ENCODE results near the gene RAX.
"Not testable (repeated sequence)": the region's sequence is repeated elsewhere in the genome, so short reads cannot be mapped to it uniquely, and the experiment has no call there.

Gene RAX

DNA sequence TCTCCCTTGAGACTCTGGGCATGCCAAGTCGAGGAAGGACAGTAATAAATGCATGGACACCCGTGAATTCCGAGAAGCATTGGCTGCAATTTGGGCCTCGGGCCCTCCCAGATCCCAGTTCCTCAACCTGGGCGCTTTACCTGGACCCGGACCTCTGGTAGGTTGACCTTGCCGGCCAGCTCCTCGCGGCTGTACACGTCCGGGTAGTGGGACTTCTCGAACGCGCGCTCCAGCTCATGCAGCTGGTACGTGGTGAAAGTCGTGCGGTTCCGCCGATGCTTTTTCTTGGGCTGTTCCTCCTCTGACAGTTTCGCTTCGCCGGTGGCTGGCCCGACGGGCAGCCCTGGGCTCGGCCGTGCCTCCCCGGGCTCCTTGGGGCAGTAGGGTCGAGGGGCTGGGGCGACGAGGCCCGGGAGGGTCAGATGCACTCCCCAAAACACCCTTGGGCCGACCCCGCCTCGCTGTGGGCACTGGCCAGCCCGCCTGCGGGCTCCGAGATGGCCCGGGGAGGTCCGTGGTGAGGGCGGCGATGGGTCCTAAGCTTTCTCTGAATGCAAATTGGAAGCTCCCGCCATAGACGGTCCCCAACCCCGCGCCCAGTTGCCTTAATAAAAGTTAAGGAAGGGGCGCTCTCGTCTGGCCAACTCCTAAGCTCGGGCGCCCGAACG lies 899 bp downstream of the RAX start:
- DNase-seq: no peak

DNA sequence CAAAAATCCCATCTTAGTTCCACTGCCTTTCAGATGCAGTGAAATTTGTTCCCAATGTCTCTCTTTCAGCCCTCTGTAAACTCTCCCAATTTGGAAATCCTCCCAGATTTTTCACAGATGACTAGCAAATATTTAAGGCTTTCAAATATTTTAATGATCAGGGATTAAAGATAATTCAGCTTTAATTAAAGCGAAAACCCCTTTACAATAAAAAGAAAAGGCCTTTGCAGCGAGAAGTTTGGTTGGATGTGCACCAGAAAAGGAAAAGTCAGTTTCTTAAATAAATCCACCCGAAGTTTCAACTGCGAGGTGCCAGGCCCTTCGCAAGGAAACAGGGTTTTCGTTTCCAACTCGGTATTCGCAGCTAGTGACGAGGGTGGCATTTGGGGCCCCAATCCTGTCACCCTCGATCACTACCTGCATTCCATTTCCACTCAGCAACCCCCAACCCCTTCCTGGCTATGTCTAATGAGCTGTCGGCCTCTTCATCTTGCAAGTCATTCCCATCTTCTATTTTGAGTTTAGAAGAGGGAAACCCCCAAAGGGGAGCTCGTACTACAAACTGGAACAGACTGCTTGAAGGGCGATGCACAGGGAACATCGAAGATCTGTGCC lies 1.5 kb downstream of the RAX start:
- no peak for DNase-seq

DNA sequence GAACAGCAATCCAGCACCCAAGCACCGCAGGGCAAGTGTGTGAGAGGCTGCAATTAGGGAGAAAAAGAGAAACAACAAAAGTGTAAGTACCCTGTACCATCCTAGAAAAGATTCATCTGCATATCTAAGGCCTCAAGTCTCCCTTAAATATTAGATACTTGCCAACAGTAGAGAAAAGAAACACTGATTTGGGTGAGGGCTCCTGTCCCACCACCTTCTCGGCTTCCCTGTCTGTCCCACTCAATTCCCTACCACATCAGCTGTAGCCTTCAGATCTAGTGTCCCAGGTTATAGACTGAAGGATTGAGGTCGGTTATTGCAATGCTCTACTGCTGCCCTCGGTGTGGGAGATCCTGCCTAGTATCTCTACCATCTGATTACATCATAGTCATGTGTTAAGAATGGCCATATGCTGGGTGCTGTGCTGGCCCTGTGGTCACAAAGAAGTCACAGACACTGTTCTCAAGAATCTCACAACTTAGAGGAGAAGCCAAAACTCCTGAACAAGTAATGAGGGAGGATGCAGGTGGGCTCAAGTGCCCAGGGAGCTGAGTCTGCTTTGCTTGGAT lies 2.5 kb downstream of the RAX start:
- no peak for DNase-seq

DNA sequence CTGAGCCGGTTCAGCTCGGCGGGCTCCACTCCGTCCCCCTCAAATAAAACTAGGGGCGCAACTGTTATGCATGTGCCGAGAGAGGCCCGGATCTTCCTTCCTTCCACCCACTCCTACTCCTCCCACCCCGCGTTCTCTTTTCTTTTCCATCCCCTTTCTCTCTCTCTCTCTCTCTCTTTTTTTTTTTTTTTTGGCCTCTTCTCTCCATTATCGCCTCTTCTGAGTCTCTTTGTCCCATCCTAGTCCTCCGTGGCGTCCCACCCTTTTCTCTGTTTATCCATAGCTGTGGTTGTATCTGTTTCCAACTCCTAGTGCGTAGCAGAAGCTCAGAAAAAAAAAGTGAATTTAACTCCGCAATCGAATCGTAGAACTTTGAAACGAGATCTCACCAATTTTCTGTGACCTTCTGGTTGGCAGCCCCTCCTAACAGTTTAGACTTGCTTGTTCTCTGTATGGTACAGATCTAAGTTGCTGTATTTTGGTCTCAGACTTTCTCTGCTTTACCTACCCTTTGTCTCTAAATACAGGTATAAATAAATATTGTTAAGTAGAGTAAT lies 3.6 kb downstream of the RAX start:
- DNase-seq: no peak

DNA sequence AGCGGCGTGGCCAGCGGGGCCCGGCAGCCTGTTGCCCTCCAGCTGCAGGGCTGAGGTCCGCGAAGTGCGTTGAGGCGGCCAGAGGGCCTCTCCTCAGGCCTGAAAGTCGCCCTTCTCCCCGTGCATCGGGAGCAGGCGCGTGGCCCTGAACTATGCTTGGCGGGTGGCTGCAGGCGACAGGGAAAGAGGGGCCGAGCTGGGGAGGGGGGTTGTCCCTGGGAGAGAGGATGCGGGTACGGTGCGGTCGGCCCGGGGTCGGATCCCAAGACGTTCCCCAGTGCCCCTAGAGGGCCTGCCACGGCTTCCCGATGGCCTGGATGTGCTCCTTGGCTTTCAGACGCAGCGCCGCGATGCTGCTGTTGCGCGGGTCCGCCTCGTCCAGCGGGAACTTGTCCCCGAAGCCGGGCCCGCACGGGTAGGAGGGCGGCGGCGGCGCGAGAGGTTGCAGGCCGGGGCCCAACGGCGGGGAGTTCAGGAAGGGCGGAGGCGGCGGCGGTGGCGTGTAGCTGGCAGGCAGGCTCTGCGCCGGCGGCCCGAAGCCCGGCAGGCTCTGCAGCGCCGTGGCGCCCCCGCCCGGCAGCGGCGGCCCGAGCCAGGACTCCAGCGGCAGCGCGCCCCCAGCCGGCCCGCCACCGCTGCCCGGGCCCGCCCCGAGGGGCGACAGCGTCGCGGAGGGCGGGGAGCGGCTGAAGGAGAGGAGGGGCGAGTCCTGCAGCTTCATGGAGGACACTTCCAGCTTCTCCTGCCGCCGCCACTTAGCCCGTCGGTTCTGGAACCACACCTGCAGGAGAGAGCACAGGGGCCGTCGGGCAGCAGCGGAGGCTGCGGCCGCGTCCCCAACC lies 4.3 kb downstream of the RAX start:
- DNase-seq: no peak

DNA sequence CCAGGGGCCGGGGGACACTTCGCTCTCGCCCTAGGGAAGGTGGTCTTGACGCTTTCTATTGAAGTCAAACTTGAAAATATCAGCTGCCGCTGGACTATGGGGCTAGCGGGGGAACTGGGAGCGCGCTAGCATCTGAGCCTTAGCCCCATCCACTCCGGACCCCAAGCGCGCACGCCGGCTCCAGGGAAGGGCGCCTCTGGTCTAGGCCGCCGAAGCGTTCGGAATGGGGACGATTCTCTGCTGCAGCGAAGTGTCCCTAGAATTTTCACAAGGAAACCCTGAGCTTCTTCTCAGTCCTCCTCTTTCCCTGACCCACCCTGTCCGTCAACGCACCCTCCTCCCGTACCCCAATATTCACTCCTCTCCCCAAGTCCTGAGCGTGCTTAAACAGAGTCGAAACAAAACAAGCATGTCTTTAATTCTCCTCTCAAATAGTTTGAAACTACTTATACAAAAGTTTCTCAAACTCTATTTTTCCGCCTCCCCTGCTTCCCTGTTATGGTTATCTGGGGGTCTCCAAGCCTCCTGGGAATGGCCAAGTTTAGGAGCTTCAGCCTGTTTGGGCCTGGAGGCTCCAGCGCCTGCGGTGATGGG lies 5.0 kb downstream of the RAX start:
- no peak for DNase-seq

DNA sequence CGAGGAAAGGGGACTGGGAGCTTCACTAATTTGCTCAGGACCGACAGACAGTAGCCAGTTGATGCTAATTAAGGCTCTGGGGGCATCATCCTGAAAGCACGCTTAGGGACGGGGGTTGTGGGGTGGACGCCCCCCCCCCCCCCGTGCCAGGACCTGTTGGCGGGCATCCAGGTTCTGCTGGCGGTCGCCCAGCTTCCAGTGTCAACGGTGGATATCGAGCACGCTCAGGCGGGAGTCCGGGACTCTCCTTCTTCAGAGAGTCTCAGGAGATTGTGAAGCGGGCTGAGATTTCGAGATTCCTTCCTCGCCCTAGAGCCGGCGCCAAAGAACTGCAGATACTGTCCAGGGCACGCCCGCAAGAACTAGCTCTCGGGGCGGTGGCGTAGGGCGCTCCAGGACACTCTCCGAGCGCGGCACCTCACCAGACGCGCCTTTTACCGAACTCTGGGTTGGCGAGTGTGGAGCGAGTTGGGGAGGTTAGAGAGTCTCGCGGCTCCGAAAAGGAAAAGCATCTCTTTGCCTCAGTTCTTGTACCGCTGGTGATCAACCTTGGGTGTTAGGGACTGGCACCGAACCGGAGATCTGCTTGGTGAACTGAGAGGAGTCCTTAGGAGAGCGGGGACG lies 5.6 kb downstream of the RAX start:
- no peak for DNase-seq

DNA sequence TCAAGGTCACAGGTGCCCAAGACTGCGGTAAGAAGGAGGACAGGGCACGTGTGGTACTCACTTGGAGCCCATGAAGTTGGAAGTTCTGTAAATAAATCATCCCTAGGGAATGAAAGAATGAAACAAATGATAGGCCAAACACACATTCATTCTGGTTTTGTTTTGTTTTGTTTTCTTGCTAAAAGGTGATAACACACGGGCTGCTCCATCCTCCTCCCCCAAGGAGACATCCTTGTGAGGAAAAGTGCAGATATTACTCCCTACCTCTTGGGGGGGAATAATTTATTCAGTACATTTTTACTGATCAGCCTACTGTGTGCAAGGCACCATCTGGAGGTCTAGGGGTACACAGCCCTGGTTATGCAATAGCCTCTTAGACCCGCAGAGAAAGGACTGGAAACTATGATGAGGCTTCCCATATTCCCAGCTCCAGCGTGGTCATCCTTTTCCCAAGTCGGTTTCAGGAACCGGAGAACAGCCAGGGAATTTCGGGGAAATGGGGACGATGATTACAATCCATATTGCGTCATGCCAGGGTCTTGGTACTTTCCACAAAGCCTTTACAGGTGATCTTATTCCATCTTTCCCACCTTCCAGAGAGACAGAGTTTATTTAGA lies 6.3 kb downstream of the RAX start:
- DNase-seq: no peak

DNA sequence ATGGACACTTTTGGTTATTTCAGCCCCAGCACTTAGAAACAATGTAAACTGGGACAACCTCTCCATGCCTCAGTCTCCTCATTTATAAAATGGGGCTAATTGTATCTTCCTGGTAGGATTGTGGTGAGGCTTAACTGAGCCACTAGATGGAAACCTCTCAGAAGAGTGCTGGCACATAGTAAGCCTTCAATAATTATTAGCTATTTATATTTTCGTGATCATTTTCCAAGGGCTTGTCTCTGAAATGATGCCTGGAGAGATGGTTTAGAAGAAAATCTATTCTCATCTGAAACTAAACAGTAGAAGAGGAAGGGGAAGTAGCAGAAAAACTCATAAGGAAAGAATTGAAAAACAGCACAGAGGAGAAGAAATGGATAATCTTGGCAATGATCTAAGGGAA lies 6.8 kb downstream of the RAX start:
- DNase-seq: no peak

DNA sequence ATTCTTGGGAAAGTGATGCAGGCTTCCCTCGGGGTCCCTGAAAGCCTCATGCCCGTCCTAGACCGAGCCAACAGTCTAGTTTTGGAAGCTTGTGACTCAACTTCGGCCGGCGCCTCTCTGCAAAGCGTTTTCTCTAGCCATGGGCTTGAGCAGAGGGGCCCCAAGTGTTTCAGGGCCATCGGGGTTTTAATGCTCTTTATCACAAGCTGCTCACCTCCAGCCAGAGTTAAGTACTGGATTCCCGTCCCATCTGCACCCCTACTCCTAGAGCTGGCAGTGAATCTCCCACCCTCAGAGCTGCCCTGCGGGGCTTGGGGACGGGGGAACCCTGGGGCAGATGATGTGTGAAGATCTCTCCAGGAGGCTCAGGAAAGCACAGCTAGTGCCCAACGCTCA lies 7.3 kb downstream of the RAX start:
- DNase-seq: no peak

DNA sequence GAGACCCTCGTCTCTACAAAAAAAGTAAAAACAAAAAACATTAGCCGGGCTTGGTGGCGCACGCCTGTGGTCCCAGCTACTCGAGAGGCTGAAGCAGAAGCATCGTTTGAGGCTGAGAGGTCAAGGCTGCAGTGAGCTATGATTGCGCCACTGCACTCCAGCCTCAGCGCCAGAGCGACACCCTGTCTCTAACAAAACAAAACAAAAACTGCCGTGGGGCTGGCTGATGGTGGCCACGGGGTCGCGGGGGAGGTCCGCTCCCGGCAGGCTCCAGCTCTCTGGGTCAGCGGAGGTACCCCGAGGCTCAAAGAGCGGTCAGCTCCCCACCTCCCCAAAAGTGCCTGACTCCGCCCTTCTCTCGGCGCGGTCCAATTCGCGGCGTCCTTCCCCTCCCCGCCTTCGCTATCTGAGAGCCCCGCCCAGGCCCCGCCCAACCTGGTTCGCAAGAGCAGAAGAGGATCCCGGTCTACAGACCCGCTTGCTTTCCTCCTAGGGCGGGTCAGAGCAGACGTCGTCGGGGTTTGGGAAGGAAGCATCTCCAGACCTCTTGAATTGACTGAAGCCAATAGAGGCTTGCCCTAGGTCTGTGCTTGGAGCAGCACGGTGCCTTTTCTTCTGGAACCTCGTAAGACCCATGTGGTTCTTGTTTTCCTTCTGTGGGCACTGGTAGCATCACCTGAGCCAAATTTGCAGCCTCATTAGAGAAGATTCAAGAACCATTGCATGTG lies 7.8 kb downstream of the RAX start:
- DNase-seq: no peak

DNA sequence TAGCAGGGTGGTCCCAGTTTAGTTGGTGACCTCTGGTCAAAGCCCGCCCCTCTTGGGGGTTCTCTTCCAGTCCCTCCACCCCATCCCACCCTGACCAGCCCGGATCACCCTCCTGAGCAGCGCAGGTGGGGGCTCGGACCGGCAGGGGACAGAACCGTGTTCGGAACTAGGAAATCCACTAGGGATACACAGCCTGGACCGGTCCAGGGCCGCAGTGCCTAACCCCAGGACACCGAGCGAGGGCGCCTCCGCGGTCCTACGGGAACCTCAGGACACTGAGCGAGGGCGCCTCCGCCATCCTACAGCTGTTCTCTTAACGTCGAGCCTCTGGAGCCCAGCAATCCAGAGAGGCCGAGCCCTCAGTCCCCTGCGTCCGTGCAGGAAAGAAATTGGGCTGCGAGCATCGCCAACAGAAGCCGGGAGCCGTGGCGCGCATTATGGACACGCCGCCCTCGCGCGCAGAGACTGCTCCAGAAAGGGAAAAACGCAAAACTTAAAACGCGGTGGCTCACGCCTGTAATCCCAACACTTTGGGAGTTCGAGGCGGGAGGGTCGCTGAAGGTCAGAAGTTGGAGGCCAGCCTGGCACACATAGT lies 8.5 kb downstream of the RAX start:
- no peak for DNase-seq

DNA sequence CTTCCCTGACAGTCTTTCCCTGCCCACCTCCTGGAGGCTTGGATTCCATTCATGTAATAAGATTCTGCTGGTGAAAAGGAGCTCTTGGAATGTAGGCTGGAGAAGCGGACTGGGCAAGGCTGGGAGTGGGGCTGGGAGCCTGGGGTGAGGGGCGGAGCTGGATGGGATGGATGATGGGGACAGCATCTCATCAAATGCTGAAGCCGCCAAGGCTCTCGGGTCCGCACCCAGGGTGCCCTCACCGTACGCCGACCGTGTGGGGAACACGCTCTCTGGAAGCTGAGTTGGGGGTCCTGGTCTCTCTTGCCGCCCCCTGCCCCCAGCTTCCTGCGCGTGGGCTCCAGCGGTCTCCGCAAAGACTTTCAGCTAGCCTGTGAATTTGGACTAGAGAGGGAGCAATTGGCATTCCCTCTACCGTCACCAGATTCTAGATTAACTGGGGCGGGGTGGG lies 9.1 kb downstream of the RAX start:
- DNase-seq: no peak

DNA sequence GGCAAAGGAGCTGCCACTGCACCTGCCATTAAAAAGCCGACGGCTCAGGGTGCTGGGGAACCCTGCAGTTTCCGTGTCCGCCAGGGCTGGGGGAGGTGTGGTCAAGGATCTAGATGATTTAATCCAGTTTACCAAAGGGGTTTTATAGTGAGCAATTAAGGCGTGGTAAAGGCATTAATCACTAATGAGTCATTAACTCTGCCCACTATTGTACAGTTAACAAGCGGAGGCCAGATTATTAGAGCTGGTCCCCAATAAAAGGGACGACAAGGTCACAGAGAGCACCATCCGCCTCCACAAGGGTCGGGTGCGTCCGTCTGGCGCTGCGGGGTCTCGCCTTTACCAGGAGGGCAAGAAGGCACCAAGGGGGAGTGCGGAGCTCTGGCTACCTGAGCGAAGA lies 9.6 kb downstream of the RAX start:
- DNase-seq: no peak

DNA sequence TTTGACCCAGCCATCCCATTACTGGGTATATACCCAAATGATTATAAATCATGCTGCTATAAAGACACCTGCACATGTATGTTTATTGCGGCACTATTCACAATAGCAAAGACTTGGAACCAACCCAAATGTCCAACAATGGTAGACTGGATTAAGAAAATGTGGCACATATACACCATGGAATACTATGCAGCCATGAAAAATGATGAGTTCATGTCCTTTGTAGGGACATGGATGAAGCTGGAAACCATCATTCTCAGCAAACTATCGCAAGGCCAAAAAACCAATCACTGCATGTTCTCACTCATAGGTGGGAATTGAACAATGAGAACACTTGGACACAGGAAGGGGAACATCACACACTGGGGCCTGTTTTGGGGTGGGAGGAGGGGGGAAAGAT lies 11.0 kb downstream of the RAX start:
- DNase-seq: not testable (repeated sequence)

DNA sequence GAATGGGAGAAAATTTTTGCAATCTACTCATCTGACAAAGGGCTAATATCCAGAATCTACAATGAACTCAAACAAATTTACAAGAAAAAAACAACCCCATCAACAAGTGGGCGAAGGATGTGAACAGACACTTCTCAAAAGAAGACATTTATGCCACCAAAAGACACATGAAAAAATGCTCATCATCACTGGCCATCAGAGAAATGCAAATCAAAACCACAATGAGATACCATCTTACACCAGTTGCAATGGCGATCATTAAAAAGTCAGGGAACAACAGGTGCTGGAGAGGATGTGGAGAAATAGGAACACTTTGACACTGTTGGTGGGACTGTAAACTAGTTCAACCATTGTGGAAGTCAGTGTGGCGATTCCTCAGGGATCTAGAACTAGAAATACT lies 11.4 kb downstream of the RAX start:
- not testable (repeated sequence) for DNase-seq

DNA sequence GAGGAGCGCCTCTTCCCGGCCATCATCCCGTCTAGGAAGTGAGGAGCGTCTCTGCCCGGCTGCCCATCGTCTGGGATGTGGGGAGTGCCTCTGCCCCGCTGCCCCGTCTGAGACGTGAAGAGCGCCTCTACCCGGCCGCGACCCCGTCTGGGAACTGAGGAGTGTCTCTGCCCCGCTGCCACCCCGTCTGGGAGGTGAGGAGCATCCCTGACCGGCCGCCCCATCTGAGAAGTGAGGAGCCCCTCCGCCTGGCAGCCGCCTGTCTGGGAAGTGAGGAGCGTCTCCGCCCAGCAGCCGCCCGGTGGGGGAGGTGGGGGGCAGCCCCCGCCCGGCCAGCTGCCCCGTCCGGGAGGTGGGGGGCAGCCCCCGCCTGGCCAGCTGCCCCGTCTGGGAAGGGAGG lies 17.8 kb downstream of the RAX start:
- DNase-seq: not testable (repeated sequence)

DNA sequence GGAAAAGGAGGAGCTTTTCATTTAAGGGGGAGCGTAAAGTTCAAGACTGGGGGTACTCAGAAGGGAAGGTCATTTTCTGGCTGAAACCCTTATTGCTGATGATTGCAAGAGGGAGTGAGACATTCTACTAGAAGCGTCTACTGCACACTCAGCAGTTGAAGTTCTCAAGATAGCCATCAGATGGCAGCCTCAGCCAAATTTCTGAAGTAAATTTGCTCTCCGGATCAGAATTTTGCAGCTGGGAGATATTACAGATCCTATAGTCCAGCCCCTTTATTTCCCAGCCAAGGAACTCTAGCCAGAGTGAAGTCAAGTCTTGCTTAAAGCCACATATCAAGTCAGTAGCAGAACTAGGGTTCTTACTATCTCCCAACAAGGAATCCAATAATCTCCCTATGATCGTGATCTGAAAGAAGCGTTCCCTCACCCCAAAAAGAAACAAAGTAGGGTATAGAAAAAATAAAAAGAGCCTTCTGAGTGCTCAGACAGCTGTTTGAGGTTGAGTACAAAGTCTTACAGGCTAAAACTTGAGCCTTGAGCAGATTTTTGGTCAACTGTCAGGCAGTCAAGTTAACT lies 24.0 kb downstream of the RAX start:
- DNase-seq: peak; percentile 68 to 72

DNA sequence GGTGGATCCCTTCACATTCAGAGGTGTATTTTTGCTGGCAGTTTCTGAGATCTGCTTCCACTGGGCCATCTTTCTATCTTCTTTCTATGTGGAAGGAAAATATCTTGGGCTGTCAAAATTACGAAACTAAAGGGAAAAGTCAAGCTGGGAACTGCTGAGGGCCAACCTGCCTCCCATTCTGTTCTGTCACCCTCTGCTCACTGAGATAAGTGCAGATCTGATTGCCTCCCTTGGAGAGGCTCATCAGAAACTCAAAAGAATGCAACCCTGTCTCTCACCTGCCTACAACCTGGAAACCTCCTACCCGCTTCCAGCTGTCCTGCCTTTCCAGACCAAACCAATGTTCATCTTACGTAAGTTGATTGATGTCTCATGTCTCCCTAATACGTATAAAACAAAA lies 26.5 kb downstream of the RAX start:
- DNase-seq: no peak

DNA sequence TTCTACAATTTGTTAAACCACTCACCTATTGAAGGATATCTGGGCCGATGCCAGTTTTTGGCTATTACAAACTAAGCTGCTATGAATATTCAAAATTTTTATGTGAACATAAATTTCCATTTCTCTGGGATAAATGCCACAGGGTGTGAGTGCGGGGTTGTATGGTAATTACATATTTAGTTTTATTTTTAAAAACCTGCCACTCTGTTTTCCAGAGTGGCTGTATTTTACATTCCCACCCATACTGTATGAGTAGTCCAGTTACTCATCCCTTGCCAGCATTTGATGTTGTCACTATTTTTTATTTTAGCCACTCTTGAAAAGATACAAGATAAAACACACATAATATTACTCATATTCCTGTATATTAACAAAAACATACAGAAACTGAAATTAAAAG lies 30.3 kb downstream of the RAX start:
- no peak for DNase-seq

DNA sequence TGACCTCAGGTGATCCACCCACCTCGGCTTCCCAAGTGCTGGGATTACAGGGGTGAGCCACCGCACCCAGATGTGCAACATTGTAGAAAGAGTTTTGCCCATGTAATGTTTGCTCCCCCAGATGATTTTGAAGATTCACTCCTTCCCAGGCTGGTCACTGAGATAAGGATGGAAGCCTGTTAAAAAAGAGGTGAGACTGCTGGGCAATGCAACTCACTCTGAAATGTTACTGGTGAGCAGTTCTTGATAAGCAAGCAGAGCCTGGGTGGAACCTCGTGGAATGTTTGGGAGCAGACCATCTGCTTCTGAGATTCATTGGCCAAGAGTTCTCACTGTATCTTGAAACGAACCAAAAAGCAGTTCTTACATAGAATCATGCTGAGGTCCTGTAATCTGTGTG lies 33.6 kb downstream of the RAX start:
- no peak for DNase-seq
